HG03039 (cell line): ENCODE measurements around the gene NEURL1.
"Not testable (repeated sequence)": the region's sequence is repeated elsewhere in the genome, so short reads cannot be mapped to it uniquely, and the experiment has no call there.

Source experiments
- ATAC-seq: cut with Tn5 transposase; IDR thresholded peaks from one replicate; pipeline ENCODE4 v1.9.1; 2021; ENCODE audit warnings: mild to moderate bottlenecking, moderate library complexity; ENCODE audit not compliant: unreplicated experiment

NEURL1 gene

GRCh38 chr10:103602028-103602851 is 108.7 kb downstream of the NEURL1 start:
- no peak for ATAC-seq

GRCh38 chr10:103602852-103603155 is 109.3 kb downstream of the NEURL1 start:
- ATAC-seq: no peak

- no peak for ATAC-seq
These were observed 109.9 kb downstream of the NEURL1 start for GRCh38 chr10:103603382-103603781.

- no peak for ATAC-seq
These were observed 112.0 kb downstream of the NEURL1 start for GRCh38 chr10:103605359-103606096.

GRCh38 chr10:103606097-103606438 is 112.6 kb downstream of the NEURL1 start:
- not testable (repeated sequence) for ATAC-seq

- not testable (repeated sequence) for ATAC-seq
These were observed 113.5 kb downstream of the NEURL1 start for GRCh38 chr10:103607051-103607450.

GRCh38 chr10:103608056-103608455 is 114.6 kb downstream of the NEURL1 start:
- not testable (repeated sequence) for ATAC-seq

- ATAC-seq: no peak
These were observed 116.0 kb downstream of the NEURL1 start for GRCh38 chr10:103609231-103610082.

GRCh38 chr10:103610083-103610472 is 116.6 kb downstream of the NEURL1 start:
- ATAC-seq: no peak

DNA sequence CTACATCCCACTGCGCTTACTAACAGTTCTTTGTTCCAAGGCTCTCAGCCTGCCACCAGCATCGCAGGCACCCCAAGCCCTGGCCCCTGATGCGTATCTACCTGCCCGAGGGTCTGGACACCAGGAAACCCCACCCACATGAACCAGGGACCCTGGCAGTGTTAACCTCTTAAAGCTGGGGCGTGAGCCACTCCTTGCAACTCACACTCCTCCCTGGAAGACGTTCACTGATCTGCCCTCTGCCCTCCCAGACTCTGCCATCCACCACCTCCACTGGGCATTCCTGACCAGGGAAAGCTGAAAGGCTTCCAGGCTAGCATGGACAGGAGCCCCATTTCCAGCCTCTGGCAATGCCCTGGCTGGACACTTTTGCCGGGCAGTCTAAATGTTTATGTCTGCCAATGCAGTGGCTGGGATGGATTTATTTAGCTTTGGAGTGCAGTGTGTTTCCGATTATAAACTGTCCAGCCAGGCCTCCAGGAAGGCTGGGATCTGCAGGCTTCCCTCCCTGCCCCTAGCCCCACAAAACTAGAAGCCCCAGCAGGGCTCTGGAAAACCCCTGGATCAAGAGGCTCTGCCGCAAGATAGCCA is 117.5 kb downstream of the NEURL1 start:
- no peak for ATAC-seq

GRCh38 chr10:103612462-103613365 is 119.2 kb downstream of the NEURL1 start:
- no peak for ATAC-seq

DNA sequence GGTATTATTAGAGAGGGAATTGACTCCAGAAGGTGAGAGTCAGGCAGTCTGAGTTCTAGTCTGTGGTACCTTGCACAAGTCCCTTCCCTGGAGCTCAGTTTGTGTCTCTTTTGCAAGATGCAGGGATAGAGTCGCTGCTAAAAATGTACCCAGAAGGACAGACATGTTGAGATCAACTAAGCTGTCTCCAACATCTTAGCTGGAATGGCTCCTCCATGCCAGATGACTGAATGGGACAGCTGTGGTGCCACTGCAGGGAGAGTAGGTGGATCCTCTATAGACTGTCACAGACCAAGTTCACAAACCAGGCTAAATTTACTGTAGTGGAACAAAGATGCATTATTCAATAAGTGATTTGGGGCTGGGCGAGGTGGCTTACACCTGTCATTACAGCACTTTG is 120.1 kb downstream of the NEURL1 start:
- ATAC-seq: no peak

DNA sequence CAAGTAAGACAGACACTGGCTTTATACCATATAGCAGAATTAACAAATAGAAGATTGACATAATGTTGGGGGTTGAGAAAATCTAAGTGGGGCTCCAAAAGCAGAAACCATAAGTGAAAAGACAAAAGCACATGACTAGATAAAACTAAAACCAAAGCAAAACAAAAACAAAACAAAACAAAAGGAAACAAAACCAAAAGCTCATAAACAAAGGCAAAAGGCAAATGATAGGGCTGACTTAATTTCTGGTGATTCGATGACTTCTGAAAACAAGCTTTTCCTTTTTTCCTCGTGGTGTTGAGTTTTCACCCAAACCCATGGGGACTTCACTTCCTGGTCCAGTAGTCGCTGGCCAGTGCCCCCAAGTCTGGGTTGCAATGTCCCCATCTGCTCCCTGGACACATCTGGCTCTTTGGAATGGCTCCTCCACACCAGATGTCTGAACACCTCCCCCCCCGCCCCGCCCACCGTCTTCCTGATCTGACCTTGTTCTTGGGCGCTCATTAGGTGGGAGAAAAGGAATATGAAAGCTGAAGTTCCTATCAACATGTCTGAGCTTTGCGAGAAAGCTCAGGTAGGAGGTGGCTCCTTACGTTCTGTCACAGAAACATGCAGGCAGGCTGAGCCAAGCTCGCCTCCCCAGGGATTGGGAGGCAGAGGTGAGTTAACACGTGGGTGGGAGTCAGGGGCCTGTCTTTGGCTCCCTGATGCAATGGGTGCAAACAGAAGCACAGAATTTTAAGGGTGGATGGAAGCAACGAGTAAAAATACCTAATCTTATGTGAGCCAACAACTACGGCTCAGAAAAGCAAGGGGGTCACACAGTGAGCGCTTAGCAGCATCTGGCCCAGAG is 121.0 kb downstream of the NEURL1 start:
- no peak for ATAC-seq

DNA sequence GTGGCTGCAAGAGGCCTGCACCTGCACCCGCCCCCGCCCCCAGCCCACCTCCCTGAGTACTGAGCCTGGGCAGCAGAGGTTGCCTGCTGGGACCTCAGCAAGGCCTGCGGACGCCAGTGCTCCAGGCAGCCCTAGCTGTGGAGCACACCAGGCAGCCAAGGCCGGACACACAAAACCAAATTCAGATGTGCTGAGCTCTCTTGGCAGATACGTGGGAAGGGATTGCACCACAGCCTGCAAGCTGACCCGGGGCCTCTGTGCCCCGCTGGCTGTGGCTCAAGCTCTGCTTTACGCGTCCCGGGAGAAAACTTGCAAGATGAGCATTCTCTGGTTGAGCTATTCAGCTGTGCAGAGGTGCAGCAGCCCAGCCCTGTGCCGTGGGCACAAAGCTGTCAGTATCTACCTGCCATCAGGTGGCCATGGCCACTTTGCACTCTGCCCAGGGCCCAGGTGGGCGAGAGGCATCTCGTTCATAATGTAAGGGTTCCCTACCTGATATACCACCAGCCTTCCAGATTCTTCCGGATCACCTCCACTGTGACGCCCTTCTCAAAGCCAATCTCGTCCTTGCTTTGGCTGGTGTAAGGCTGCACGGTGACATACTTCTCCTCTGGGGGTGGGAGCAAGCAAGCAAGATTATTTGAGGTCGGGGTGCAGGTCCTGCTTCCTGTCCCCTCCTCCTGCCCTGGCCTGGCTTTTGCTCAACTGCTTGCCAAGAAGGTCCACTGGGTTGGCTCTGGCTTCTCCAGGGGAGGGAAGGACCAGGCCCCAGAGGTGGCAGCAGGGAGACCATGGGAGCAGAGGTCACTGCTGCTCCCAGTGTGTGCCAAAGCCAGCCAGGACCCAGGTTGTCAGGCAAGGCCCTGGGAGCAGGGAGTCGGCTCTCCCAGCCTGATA is 123.4 kb downstream of the NEURL1 start:
- no peak for ATAC-seq

GRCh38 chr10:103617602-103618385 is 124.3 kb downstream of the NEURL1 start:
- ATAC-seq: no peak

DNA sequence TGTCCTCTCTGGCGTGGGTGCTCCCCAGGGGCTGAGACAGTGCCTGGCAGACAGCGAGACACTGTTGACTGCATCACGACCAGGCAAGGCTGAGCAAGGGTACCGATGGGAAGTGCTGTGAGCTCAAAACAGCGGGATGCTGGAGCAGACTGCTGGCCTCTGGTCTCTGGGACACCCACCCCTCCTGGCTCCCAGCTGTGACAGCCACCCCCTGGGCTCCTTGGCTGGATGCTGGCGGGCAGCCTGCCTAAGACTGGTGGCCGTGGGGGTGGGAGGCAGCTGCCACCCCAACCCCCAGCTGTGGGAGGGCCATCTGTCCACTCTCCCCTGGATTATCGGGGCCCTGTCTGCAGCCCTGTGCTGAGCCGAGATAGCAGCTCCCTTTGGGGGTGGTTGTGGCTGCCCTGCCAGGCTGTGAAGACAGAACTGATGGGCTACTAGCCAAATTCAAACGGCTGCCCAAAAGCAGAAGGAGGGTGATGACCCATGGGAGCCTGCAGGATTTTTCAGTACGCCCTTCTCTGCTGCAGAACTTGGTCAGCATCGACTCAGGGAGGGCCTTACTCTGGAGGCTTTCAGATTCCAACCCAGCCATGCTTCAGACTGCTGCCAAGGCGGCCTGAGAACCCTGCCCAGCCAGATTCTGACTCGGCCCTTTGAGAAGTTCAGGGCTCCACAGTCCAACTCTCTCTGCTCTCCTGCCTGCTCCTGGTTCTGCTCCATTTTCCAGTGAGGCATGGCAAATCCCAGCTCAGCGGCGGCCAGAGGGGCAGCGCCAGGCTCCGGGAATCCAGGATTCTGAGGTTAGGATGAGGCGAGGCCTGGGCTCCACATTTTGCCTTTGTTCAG is 125.3 kb downstream of the NEURL1 start:
- ATAC-seq: no peak
